Mucosa of stomach (tissue), 1 donor: ENCODE results near the gene AADACL2.

Experiments used
- H3K27me3 ChIP-seq: one replicate; pipeline ENCODE4 v1.7.0; 2013; ENCODE audit warnings: mild to moderate bottlenecking, low read length; ENCODE audit not compliant: control insufficient read depth, insufficient read depth
- H3K36me3 ChIP-seq: one replicate; pipeline ENCODE4 v1.7.0; 2013; ENCODE audit warnings: low read length; ENCODE audit not compliant: control insufficient read depth, insufficient read depth
- H3K4me1 ChIP-seq: one replicate; pipeline ENCODE4 v1.7.0; 2013; ENCODE audit warnings: mild to moderate bottlenecking, low read length; ENCODE audit not compliant: control insufficient read depth, insufficient read depth
- H3K4me3 ChIP-seq: one replicate; pipeline ENCODE4 v1.7.0; 2013; ENCODE audit warnings: low read length
- H3K9ac ChIP-seq: one replicate; pipeline ENCODE4 v1.7.0; 2013; ENCODE audit warnings: mild to moderate bottlenecking, low read length, moderate library complexity
- H3K9me3 ChIP-seq: one replicate; pipeline ENCODE4 v1.7.0; 2013; ENCODE audit warnings: mild to moderate bottlenecking, low read length, moderate library complexity; ENCODE audit not compliant: control insufficient read depth
- donor health status: Pancreatic carcinoma.

AADACL2 gene, protein sequence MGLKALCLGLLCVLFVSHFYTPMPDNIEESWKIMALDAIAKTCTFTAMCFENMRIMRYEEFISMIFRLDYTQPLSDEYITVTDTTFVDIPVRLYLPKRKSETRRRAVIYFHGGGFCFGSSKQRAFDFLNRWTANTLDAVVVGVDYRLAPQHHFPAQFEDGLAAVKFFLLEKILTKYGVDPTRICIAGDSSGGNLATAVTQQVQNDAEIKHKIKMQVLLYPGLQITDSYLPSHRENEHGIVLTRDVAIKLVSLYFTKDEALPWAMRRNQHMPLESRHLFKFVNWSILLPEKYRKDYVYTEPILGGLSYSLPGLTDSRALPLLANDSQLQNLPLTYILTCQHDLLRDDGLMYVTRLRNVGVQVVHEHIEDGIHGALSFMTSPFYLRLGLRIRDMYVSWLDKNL

DNA sequence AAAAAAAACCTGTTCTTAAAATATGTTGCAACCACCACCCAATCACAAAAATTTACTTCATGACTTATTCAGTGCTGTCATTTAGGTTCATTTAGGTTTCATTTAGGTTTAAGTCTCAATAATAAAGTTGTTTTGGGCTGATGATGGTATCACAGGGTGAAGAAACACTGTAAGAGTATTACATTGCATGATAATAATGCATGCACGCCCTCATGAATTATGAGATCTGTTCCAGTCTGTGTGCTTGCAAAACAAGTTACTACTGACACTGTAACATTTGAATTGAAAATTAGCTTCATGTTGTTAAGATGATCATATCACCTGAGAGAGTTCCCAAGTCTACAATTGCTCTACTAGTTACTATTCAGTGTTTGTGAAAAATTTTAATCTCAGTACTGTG lies at the start of gene AADACL2:
Gene AADACL2, plus strand, starts transcription at position 315 of the 400 bp plus-strand sequence. CDS start 109 bp downstream, outside the sequence.
- Histone ChIP-seq H3K4me3 (no peak within 1 kb of the TSS), H3K9me3 (no peaks in the 10 kb centered on the region), H3K36me3 (no peaks in the 10 kb centered on the region), H3K27me3 (no peaks in the 10 kb centered on the region), H3K9ac (no peak within 1 kb of the TSS), H3K4me1 (no peaks in the 10 kb centered on the region)

DNA sequence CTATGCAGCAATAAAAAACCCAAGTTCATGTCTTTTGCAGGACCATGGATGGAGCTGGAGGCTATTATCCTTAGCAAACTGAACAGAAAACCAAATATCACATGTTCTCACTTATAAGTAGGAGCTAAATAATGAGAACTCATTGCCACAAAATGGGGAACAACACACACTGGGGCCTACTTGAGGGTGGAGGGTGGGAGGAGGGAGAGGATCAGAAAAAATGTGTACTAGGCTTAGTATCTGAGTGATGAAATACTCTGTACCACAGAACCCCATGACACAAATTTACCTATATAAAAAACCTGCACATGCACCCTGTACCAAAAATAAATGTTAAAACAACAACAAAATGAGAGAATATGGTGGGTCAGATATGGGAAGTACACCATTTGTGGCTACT lies 49.6 kb upstream of the AADACL2 start:
- no peak overlapping the region for H3K4me3 ChIP-seq

GRCh38 chr3:151686257-151686656 lies 47.5 kb upstream of the AADACL2 start:
- H3K4me1 ChIP-seq: no peaks in the 10 kb centered on the region
- no peak overlapping the region for H3K9ac ChIP-seq
- no peaks in the 10 kb centered on the region for H3K9me3 ChIP-seq
- no peaks in the 10 kb centered on the region for H3K27me3 ChIP-seq
- no peak overlapping the region for H3K4me3 ChIP-seq
- no peaks in the 10 kb centered on the region for H3K36me3 ChIP-seq

More for the DNA sequence above, 49.6 kb upstream of the AADACL2 start:
- Histone ChIP-seq H3K27me3 (no peaks in the 10 kb centered on the region), H3K4me1 (no peaks in the 10 kb centered on the region), H3K9ac (no peak overlapping the region), H3K36me3 (no peaks in the 10 kb centered on the region), H3K9me3 (no peaks in the 10 kb centered on the region)

DNA sequence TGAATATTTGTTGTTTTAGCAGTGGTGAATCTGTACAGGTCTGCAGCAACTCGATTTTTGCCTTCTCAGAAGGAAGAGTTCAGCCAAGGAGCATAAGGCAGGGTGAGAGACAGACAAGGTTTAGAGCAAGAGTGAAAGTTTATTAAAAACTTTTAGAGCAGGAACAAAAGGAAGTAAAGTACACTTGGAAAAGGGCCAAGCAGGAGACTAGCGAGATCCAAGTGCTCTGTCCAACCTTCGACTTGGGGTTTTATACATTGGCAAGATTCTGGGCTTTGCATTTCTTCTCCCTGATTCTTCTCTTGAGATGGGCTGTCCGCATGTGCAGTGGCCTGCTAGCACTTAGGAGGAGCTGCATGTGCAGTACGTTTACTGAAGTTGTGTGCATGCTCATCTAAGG lies 46.7 kb upstream of the AADACL2 start:
- no peak overlapping the region for H3K9ac ChIP-seq
- no peaks in the 10 kb centered on the region for H3K27me3 ChIP-seq
- H3K36me3 ChIP-seq: no peaks in the 10 kb centered on the region
- no peak overlapping the region for H3K4me3 ChIP-seq
- no peaks in the 10 kb centered on the region for H3K4me1 ChIP-seq
- no peaks in the 10 kb centered on the region for H3K9me3 ChIP-seq

- Histone ChIP-seq H3K4me3 (no peak overlapping the region), H3K9ac (no peak overlapping the region), H3K36me3 (no peaks in the 10 kb centered on the region), H3K4me1 (no peaks in the 10 kb centered on the region), H3K9me3 (no peaks in the 10 kb centered on the region), H3K27me3 (no peaks in the 10 kb centered on the region)
Observed at GRCh38 chr3:151688571-151688970, 45.2 kb upstream of the AADACL2 start.

DNA sequence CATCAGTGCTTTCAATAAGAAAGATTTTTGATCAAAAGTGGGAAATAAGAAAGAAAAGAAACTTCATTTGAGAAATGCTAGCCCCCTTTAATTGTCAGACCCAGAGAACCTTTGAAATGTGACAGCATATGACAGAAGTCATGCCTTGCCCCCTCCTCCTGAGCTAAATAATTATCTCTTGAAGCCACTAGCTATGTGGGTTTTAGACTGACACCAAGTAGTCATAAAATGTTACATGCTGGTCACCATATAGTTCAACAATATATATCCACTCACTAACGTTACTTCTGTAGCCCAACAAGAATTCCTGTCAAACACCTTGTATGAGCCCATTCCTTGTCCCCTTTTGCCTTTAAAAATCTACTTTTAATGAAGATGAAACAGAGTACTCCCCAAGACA lies 43.1 kb upstream of the AADACL2 start:
- Histone ChIP-seq H3K9ac (no peak overlapping the region), H3K27me3 (no peaks in the 10 kb centered on the region), H3K4me3 (no peak overlapping the region), H3K36me3 (no peaks in the 10 kb centered on the region), H3K9me3 (no peaks in the 10 kb centered on the region), H3K4me1 (no peaks in the 10 kb centered on the region)

DNA sequence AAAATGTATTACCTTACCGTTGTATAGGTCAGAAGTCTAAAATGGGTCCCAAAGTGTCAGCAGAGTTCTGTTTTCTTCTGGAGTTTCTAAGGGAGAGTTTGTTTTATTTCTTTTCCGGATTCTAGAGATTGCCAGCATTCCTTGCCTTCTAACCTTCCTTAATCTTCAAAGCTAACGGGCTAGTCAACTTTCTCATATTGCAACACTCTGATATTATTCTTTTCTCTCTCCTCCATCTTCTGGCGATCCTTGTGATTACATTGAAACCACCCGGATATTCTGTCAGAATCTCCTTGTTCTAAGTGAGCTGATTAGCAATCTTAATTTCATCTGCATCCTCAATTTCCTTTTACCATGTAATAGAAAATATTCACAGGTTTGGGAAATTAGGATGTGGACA lies 36.2 kb upstream of the AADACL2 start:
- no peaks in the 10 kb centered on the region for H3K4me1 ChIP-seq
- no peaks in the 10 kb centered on the region for H3K36me3 ChIP-seq
- H3K4me3 ChIP-seq: no peak overlapping the region
- peaks cover 4% of the 10 kb centered on the region for H3K9me3 ChIP-seq
- no peak overlapping the region for H3K9ac ChIP-seq
- no peaks in the 10 kb centered on the region for H3K27me3 ChIP-seq

GRCh38 chr3:151707216-151707615 lies 26.5 kb upstream of the AADACL2 start:
- Histone ChIP-seq H3K27me3 (no peaks in the 10 kb centered on the region), H3K9me3 (no peaks in the 10 kb centered on the region), H3K36me3 (no peaks in the 10 kb centered on the region), H3K4me1 (no peaks in the 10 kb centered on the region), H3K4me3 (no peak overlapping the region), H3K9ac (no peak overlapping the region)

- Histone ChIP-seq H3K27me3 (no peaks in the 10 kb centered on the region), H3K36me3 (no peaks in the 10 kb centered on the region), H3K4me1 (no peaks in the 10 kb centered on the region), H3K9ac (no peak overlapping the region), H3K4me3 (no peak overlapping the region), H3K9me3 (no peaks in the 10 kb centered on the region)
Observed at GRCh38 chr3:151708868-151709267, 24.9 kb upstream of the AADACL2 start.

DNA sequence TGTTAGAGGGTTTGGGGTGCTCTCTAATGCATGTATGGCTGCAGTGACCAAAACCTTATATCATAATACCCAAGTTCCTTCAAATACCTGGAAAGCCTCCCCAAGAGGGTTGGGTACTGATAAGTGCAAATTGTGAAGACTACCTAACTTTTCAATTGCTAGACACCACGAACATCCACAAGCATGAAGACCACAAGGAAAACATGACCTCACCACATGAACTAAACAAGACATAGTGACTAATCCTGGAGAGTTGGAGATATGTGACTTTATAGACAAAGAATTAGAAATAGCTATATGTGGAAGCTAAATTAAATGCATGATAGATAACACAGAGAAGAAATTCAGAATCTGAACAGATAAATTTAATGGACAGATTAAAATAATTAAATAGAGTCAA lies 23.9 kb upstream of the AADACL2 start:
- H3K27me3 ChIP-seq: no peaks in the 10 kb centered on the region
- no peaks in the 10 kb centered on the region for H3K36me3 ChIP-seq
- no peak overlapping the region for H3K9ac ChIP-seq
- H3K4me1 ChIP-seq: no peaks in the 10 kb centered on the region
- H3K4me3 ChIP-seq: no peak overlapping the region
- no peaks in the 10 kb centered on the region for H3K9me3 ChIP-seq

DNA sequence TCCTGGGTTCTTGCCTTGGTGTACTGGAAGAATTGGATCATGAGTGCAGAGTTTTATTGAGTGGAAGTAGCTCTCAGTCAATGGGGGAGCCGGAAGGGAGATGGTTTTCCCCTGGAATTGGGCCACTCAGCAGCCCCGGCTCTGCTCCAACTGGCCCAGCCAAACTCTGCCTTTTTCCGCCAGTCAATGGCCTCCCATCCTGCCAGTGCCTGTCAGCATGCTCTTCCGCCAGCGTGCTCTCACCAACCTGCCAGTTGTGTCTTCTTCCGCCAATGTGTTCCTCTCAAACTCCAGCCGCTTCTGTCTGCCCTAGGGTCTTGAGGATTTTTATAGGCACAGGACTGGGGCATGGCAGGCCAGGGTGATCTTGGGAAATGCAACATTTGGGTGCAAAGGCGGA lies 12.4 kb upstream of the AADACL2 start:
- Histone ChIP-seq H3K4me1 (no peaks in the 10 kb centered on the region), H3K9ac (no peak overlapping the region), H3K27me3 (no peaks in the 10 kb centered on the region), H3K36me3 (no peaks in the 10 kb centered on the region), H3K9me3 (no peaks in the 10 kb centered on the region), H3K4me3 (no peak overlapping the region)

DNA sequence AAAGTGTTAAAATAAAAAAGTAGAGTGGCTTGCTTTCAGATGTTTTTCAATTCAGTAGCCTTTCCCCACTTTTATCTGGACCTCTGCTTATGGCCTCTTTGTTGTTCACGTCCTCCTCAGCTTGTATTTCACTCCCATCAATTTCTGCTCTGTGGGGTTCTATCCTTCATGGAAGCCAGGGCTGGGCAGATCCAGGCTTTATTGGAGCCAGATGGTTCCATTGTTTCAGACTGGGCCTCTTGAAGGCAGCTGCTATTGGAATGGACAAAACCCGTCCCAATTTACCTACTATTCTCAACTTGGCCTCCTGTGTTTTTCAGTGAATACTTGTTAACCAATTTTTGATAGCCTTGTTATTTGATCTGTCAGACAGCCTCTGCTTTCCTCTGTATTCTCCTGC lies 10.9 kb upstream of the AADACL2 start:
- Histone ChIP-seq H3K4me1 (no peaks in the 10 kb centered on the region), H3K9me3 (no peaks in the 10 kb centered on the region), H3K4me3 (no peak overlapping the region), H3K27me3 (no peaks in the 10 kb centered on the region), H3K36me3 (no peaks in the 10 kb centered on the region), H3K9ac (no peak overlapping the region)
